Muscle of arm (tissue), 14 donors: ENCODE results near the gene ZSCAN29. TPM values are rescaled to one million over a fixed set of nuclear protein-coding genes. Genes with fewer than 3 reads are reported as not detected.
"Not testable (repeated sequence)": the region's sequence is repeated elsewhere in the genome, so short reads cannot be mapped to it uniquely, and the experiment has no call there.

ENCODE experiments used
- DNase-seq: peaks from one replicate; pipeline ENCODE4 v3.0.0-alpha.2; 2013
- long read RNA-seq, 11 donors: transcript quantifications; one replicate each; lab custom pipeline, GENCODE V29; 2026
- polyA plus RNA-seq, 12 donors: library from polyadenylated mRNA; unstranded; fragments of 120-200 nt; gene quantifications; one replicate each; pipeline ENCODE4 v1.2.1, GENCODE V29; 2013; ENCODE audit not compliant: insufficient read length in 12 of 12

Gene ZSCAN29
- 10 to 100 TPM in 10 of 12 donors, 1 to 10 TPM in 1, not detected in 1; 8.0 to 25.0 (median 15.4) TPM for polyA plus RNA-seq
- long read RNA-seq, donor 1, full-length matches to known transcripts: 2 of 2 reads
- long read RNA-seq, donor 1, partial matches to known transcripts: 0 of 2 reads
- long read RNA-seq, donor 1, other reads (novel, unspliced or antisense): 0 of 2 reads
- long read RNA-seq, donor 2: 0 reads
- long read RNA-seq, donor 3: 0 reads
- long read RNA-seq, donor 4: 0 reads
- long read RNA-seq, donor 5, full-length matches to known transcripts: 2 of 2 reads
- long read RNA-seq, donor 5, partial matches to known transcripts: 0 of 2 reads
- long read RNA-seq, donor 5, other reads (novel, unspliced or antisense): 0 of 2 reads
- long read RNA-seq, donor 6: 0 reads
- long read RNA-seq, donor 7: 0 reads
- long read RNA-seq, donor 8: 0 reads
- long read RNA-seq, donor 9: 0 reads
- long read RNA-seq, donor 10: 0 reads
- long read RNA-seq, donor 11: 0 reads

DNA sequence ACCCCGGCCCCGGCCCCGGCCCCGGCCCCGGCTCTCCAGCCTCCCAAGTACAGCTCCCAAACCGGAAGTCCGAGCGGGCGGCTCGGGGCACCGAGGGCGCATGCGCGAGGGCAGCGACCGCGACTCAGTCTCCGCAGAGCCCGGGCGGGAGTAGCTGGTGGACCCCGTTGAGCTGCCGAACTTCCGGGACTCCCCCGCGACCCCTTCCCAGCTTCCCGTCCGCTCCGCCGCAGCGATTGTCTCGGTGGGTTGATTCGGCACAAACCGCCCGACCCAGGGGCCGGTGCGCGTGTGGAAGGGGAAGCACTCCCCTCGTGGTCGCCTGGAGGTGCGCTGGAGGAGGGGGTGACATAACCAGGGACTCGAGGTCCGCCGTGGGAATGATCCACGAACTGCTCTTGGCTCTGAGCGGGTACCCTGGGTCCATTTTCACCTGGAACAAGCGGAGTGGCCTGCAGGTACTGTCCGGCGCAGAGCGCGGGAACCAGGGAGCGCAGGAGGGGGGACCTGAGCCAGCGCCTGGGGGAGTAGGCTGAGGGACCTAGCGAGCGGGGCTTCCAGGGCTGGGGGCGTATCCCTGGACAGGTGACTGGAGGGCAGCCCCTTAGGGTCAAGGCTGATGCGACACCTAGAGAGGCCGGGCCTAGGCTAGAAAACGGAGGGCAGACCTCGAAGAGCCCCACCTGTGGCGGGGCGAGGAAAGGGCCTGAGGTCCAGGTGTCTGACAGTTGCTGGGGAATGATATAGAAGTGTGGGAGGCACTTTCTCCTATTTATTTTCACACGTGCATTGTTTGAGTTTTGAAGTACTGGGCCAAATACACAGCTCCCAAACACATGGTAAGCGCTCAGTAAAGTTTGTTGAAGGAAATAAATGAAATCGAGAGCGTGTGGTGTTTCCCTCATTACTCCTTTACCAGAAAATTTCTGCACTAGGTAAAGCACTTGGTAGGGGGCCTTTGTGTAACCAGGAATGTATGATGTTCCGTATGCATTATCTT is at the start of gene ZSCAN29, which contains the start of gene TUBGCP4:
Gene ZSCAN29, minus strand, starts transcription at position 69 of the 1,000 bp plus-strand sequence. CDS start 1,130 bp downstream, outside the sequence.
Gene TUBGCP4, plus strand, starts transcription at position 127 of the 1,000 bp plus-strand sequence. Its CDS starts 254 bp downstream, at position 381.
- DNase-seq: peak; percentile 83

DNA sequence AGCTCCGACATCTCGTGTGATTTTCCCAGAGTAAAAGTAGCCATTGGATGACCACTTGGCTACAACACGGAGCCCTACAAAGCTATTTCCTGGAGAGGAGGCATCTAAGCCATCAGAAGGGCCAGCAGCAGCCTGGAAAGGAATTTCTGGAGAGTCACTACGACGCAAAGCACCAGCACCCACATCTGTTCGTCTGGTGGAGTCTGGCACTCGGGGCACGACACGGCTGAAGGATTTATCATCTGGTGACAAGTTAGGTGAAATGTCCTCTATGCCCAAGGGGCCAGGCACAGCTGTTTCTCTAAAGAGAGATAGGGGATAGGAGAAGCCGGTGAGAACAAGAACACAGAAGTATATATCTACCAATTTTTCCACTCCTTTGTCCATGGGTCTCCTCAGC is 49.6 kb upstream of the ZSCAN29 start:
- no peak for DNase-seq

DNA sequence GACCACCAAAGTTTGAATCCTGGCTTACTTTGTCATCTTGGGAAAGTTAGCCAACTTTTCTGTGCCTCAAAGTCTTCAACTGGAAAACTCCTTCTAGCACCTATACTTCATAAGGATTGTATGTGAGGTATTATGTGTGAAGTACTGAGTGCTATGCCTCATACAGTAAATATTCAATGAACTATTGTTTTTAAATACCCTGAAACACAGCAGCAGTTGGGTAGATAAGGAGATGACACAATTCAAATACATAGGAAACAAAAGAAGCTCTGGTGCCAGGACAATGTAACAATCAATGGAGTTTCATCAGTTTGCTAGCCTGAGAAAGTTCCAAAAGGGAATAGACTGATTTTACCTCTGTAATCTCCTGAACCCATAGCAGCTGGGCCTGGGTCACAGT is 43.4 kb upstream of the ZSCAN29 start:
- DNase-seq: no peak

DNA sequence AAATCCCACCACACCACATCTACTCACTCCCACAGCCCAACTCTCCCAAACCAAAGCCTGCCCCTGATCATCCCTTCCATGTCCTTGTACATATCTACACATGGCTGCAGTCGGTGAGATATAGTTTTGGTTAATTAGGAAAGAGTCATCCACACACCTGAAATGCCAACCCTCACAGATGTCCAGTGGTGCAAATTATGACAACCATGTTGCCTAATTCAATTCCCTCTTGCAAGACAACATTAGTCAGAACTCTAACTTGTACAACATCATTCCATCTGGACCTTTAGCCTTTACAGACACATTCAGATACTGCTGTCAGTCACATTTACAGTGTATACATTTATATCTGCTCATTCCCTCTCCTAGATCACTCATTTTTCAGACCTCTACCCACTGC is 41.3 kb upstream of the ZSCAN29 start:
- no peak for DNase-seq

DNA sequence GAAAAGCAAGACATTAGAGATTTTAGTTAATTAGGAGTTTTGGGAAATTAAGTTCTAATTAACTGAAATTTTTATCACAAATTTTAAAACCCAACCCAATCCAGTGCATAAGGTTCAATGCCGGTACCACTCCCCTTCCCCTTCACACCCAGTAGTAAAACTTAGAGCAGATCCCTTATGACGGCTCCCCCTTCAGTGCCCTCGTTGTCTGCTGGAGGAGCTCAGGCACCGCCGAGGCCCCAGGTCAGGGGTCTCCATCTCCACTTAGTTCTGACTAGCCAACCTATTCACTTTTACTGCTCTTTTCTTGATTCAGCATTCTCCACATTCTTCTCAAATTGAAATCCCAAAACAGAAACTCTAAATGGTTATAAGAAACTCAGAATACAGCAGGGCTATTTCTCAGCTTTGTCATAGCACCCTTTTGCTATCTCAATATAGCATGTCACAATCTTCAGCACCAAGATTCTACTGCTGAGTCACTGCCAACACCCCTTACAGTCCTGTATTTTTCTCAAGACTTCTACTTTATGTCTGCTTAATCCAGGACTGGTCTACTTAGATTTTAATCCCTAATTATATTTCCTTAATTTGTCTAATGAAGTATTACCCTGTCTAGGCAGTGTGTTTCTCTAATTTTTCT is 39.9 kb upstream of the ZSCAN29 start:
- DNase-seq: no peak

DNA sequence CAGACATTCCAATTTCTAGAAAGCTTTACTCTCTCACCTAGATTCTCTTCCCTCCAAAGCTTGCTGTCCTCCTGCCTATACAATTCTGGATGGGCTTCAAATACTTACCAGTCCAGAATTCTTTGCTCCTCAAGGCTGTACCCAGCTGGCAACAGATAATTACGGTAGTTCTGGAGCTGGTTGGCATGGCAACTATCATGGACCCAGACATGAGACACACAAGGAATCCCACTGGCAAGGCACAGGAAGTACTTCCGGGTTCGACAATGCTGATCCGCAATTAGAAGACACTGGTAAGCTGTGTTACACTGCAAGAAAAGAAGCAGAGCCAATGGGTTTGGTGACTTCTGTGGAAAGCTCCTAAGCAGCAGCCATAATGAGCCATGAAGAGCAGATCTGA is 37.9 kb upstream of the ZSCAN29 start:
- DNase-seq: no peak

DNA sequence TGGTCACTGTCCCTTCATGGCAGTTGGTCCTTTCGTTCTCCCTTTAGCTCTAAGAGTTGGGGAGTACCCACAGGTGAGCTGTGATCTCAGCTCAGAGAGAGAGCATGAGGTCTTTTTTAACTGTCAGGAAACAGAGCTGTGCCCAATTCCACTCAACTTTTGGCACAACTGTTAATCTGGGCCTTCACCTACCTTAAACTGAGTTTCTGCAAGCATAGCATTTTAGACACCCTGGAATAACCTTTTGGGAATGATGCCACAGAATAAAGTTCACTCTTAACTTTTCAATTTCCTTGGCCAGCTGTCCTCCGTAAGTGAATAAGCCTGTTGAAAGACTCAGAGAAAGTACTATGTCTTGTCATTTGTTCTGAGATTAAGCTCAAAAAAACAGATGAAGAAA is 36.0 kb upstream of the ZSCAN29 start:
- no peak for DNase-seq

DNA sequence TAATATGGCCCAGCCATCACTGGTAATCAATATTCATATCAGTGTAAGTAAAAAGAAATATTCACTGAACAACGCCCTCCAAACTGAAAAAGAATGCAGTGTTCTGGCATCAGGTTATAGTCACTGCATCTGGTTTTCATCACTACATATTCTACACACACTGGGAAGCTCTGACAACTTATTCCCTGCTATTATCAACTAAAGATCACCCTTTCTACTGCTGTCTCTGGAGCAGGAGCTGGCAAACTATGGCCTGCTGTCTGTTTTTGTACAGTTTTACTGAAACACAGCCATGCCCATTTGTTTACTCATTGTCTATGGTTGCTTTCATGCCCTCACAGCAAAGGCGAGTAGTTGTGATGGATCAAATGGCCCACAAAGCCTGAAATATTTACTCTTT is 35.3 kb upstream of the ZSCAN29 start:
- no peak for DNase-seq

DNA sequence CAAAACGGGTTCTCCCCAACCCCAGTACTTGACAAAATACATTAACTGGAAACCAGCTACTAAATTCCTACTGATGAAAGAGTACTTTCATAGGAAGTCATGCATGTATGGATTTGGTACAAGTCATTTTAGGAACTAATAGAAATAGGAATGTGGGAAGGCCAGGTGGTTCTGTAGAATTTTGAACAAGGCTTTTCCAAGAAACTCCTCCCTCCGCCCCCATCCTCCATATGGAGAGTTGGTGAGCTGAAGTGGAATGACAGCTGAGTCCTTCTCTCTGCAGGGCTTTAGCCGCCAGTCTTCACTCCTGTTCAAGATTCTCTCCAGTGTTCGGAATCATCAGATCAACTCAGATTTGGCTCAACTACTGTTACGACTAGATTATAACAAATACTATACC is 33.3 kb upstream of the ZSCAN29 start:
- DNase-seq: no peak

DNA sequence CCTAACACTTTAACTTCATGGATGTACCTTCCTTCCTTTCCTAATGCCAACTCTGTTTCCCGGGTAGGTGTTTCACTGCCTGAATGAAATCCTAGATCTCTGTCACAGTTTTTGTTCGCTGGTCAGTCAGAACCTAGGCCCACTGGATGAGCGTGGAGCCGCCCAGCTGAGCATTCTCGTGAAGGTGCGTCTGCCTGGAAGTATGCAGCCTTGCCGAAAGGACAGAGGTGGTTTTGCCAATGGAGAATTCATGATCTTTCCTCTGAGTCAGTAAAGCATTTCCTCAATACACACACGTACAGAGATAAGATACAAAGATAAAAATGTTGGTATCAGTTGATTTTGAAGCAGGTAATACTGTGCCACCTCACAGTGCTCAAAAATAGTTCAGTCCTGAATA is 32.8 kb upstream of the ZSCAN29 start:
- no peak for DNase-seq

DNA sequence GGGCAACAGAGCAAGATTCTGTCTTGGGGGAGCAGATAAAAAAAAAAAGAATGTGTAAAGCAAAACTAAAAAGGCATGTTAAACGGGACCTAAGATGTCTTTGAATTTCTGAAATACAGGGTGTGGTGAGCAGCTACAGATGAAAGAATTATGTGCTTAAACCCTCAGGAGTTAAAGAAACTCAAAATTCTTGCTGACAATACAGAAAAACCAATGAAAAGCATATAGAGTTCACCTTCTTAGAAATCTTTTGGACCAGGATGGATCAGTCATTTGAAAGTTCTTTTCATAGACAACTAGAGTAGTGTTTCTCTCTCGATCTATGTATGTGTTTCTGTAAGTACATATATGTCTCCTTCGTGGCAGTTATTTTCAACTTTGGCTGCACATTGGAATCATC is 31.4 kb upstream of the ZSCAN29 start:
- DNase-seq: no peak

DNA sequence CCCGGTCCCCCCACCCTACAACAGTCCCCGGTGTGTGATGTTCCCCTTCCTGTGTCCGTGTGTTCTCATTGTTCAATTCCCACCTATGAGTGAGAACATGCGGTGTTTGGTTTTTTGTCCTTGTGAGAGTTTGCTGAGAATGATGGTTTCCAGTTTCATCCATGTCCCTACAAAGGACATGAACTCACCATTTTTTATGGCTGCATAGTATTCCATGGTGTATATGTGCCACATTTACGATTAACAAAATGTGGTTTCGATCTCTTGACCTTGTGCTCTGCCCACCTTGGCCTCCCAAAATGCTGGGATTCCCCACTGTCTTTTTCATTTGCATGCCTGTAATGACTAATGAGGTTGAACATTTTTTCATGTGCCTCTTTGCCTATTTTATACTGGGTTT is 22.7 kb upstream of the ZSCAN29 start:
- not testable (repeated sequence) for DNase-seq

DNA sequence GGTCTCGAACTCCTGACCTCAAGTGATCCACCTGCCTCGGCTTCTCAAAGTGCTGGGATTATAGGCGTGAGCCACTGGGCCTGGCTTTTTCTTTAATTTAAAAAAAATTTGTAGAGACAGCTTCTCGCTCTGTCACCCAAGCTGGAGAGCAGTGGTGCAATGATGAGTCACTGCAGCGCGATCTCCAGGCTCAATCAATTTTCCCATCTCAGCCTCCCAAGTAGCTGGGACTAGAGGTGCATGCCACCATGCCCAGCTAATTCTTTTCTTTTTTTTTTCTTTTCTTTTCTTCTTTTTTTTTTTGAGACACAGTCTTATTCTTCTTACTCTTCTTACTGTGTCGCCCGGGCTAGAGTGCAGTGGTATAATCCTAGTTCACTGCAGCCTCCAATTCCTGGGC is 19.9 kb upstream of the ZSCAN29 start:
- DNase-seq: no peak

DNA sequence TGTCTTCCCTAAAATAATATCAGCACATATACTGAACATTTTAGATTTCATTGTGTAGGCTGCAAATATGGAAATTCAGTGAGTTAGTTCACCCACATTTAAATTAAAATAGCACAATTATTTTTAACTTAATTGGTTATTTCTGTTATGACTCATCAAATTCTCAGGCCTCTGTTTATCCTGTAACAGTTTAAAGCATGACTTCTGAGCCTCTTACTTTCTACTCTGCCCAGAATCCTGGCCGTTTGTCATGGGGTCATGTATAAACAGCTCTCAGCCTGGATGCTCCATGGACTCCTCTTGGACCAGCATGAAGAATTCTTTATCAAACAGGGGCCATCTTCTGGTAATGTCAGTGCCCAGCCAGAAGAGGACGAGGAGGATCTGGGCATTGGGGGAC is 12.2 kb upstream of the ZSCAN29 start:
- DNase-seq: no peak

DNA sequence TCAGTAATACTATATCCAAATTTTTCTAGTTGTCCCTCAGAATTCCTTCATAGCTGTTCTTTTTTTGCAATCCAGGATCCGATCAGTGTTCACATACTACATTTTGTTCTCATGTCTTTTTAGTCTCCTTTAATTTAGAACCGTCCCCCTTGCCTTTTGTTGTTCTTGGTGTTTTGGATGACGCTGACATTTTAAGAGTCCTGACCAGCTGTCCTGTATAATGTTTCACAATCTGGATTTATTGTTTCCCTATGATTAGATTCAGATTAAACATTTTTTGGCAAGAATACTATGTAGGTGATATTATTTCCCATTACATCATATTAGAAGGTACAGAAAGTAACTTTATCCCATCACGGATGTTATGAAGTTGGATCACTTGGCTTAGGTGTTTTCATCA is 11.5 kb upstream of the ZSCAN29 start:
- DNase-seq: no peak

DNA sequence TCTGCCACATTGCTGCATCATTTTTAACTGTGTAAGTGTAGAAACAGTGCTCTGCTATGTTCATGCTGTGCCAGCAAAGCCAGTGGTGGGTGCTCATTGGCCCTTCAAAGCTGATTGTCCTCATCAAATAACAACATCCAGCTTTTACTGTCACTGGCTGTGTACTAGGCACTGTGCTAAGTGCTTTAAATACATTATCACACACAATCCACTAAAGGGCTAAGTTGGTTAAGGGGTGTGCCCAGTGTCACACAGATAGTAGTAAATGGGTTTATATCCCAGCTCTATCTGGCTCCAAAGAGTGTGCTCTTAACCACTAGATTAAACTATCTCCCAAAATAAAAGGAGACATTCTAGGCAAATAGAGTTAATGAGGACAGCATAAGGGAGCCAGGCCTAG is 7.8 kb upstream of the ZSCAN29 start:
- no peak for DNase-seq

DNA sequence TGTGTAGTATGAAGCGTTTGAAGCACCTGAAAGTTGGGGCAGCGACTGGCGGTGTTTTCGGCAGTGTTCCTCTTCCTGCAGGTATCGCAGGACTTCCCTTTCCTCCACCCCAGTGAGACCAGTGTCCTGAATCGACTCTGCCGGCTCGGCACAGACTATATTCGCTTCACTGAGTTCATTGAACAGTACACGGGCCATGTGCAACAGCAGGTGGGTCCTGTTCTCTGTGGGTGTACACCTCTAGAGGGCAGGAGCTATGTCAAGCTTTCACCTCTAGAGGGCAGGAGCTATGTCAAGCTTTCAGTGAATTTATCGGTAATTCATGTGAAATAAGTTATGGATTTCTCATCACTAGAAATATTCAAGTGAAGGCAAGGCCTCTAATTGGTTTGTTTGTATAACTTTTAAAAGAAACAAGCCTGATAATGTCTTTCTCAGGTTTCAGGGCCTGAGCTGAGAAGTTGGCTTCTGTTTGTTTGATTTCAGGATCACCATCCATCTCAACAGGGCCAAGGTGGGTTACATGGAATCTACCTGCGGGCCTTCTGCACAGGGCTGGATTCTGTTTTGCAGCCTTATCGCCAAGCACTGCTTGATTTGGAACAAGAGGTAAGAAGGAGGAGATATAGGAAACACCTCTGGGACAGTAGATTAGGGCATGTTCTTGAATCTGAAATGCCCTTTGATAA is 5.3 kb upstream of the ZSCAN29 start:
- DNase-seq: peak; percentile 9

DNA sequence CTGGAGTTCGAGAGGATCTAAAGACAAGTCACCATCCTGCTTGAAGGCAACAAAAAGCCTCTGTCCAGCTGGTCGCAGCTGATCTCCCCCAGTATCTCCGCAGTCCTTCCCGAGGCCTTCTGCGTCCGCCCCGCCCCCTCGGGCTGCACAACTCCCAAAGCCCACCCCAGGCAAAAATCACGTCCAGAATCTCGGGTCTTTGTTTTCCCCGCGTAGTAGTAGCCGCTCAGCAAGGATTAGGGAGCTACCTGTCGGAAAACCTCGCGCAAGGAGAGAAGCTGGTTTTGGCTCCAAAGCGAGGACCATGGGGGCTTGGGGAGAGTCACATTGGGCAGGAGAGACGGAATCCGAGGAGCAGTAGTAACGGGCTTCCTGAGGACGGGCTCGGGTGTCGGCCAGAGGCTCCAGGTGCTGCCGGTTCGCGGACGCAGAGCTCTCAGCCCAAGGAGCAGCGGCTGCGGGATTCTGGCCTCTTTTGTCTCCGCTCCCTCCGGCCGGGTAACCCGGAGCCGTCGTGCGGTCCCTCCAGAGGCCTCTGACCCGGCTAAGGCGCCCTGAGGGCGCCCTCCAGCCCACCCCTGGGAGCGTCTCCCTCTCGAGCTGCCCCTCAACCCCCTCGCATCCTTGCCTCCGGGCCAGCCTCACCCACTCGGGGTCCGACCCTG is 401 bp downstream of the ZSCAN29 start:
- peak; percentile 28 for DNase-seq

DNA sequence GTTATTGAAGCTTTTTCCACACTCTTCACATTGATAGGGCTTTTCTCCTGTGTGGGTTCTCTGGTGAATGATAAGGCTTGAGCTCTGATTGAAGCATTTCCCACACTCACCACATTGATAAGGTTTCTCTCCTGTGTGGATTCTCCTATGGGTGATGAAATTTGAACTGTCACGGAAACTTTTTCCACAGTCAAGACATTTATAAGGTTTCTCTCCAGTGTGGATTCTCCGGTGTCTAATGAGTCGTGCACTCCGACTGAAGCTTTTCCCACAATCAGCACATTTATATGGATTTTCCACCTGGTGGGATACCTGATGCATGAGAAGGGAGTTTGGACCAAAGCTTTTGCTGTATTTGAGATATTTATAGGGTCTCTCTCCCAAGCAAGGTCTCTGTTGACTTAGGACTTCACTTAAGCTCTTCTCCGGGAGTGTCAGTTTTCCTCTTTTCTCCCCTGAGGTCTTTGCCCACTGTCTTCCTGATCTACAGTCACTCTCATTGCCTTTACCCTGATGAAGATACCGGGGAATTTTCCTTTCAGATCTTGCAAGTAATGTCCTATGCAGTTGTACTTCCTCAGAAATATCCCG is 9.4 kb downstream of the ZSCAN29 start:
- DNase-seq: no peak

DNA sequence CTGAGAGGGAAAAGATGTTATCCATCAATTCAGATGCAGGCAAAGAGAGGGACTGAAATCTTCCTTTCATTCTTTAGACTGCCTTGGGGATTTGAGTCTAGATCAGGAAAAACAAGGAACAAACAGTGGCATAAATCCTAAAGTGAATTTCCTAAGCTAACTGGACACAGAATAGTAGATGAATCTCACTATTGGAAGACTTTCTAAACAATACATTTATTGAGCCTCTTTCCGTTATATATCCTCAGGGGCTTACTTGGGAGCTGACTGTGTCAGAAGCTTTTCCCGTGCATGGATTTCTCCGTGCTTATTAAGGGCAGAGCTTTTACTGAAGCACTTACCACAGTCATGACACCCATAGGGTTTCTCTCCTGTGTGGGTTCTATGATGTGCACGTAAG is 10.0 kb downstream of the ZSCAN29 start:
- no peak for DNase-seq
